ENCODE measurements around the gene STK10. TPM values are rescaled to one million over a fixed set of nuclear protein-coding genes. Genes with fewer than 3 reads are reported as not detected.

The STK10 gene
- total and polyA plus RNA-seq, 9 of the 15 experiments (the other 6 are each of a cell fraction or from before 2014, with no cell fraction given): 0.30 to 6.7 (median 2.4) TPM

DNA sequence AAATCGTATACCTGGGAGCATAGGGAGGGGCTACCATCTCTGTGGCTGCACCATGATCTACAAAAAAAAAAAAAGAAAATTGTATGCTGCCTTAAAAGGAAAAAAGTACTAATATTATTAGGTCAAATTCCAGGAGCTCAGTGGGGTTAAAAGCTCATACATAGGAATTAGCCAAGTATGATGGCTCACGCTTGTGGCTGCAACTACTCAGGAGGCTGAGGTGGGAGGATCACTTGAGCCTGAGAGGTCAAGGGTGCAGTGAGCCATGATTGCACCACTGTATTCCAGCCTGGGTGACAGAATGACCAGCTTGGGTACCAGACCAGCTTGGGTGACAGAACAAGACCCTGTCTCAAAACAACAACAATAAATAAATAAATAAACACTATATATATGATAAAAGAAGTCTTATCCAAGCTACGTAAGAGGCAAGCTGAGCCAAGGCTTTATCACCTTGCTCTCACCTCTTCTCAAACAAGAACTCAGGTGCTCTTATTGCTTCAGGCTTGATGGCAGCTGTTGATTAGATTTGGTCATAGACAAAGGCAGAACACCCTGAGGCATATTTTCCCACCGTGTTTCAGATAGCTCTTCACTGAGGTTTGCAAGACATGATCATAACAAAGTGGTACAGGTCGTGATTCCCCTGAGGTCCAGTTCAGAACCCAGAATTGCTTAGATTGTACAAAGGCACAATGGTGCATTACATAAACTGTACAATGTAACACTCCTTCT, 178.3 kb downstream of the STK10 start:
- BruUV-seq (replicated peaks): no TSS peak
- peaks cover 19 to 24% of the 10 kb centered on the region in 2 experiments; a peak in 4 of 5 replicates for H3K4me1 ChIP-seq (replicated peaks in 1 of 2; ENCODE audit: control insufficient read depth in 2 of 2, insufficient read depth in 2 of 2, low read length in 2 of 2)
- WGBS (ENCODE audit: insufficient coverage, low coverage, missing lambda C conversion rate): 30% methylated on average over 5 of the region's 5 CpGs

More for the DNA sequence above, 178.3 kb downstream of the STK10 start:
- intact Hi-C loops (cut with micrococcal nuclease): loop anchor here (5.0 kb wide), 1 partner anchor 57 kb away; no protein-coding TSS in a partner anchor
- no peak overlapping the region for H3K9ac ChIP-seq (ENCODE audit: insufficient read depth in 1 of 2, low read depth in 2 of 2, low read length in 2 of 2)
- no peak for DNase-seq (ENCODE audit: extremely low read depth in 1 of 4, low spot score in 3 of 4)
- FAIRE-seq: no peak
- H4K20me1 ChIP-seq (replicated peaks; ENCODE audit: control insufficient read depth, insufficient read depth, low read length): peaks cover 6% of the 10 kb centered on the region
- no peak overlapping the region for H3K27ac ChIP-seq (ENCODE audit: extremely low read depth, low read depth, low read length)
- H3K36me3 ChIP-seq (ENCODE audit: control insufficient read depth, insufficient read depth, low read length): no peaks in the 10 kb centered on the region
- no peak overlapping the region for H3K4me3 ChIP-seq
- CTCF ChIA-PET (ENCODE audit: low intra/inter-chr PET ratio): no interaction called here
- POLR2A ChIA-PET: interaction anchor here (0.6 to 1.6 kb wide), 3 partner anchors 10 to 17 kb away, joined by 3 to 4 read pairs (median 3); no protein-coding TSS in a partner anchor
- no peaks in the 10 kb centered on the region for H3K9me3 ChIP-seq (replicated peaks; ENCODE audit: control insufficient read depth, insufficient read depth, low read depth, low read length)
- no peak for ATAC-seq
- H3K9me1 ChIP-seq (ENCODE audit: control insufficient read depth, insufficient read depth, low read length): no peaks in the 10 kb centered on the region
- H3K79me2 ChIP-seq (ENCODE audit: control insufficient read depth, insufficient read depth, low read length): peaks cover 24% of the 10 kb centered on the region
- no peaks in the 10 kb centered on the region for H3K27me3 ChIP-seq (ENCODE audit: control insufficient read depth in 2 of 2, insufficient read depth in 2 of 2, low read length in 2 of 2)
- in situ Hi-C loops (cut with MboI): no loop called here
- TF ChIP-seq, protein P1, sequence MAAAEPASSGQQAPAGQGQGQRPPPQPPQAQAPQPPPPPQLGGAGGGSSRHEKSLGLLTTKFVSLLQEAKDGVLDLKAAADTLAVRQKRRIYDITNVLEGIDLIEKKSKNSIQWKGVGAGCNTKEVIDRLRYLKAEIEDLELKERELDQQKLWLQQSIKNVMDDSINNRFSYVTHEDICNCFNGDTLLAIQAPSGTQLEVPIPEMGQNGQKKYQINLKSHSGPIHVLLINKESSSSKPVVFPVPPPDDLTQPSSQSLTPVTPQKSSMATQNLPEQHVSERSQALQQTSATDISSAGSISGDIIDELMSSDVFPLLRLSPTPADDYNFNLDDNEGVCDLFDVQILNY (CRISPR knock-in tag; IDR thresholded peaks at IDR 0.05): no peak
- TF ChIP-seq SP1 (CRISPR knock-in tag; IDR thresholded peaks at IDR 0.05) (no peak), TAL1 (IDR thresholded peaks at IDR 0.05) (no peak)
- no peak overlapping the region for H2AFZ ChIP-seq (ENCODE audit: low read depth, low read length)
- H3K4me2 ChIP-seq (ENCODE audit: insufficient read depth, low read length): no peak overlapping the region
